ENCODE results near the gene RBP3. TPM values are rescaled to one million over a fixed set of nuclear protein-coding genes. Genes with fewer than 3 reads are reported as not detected.

The RBP3 gene
- total RNA-seq, 2 experiments from 2014 or later = not detected

DNA sequence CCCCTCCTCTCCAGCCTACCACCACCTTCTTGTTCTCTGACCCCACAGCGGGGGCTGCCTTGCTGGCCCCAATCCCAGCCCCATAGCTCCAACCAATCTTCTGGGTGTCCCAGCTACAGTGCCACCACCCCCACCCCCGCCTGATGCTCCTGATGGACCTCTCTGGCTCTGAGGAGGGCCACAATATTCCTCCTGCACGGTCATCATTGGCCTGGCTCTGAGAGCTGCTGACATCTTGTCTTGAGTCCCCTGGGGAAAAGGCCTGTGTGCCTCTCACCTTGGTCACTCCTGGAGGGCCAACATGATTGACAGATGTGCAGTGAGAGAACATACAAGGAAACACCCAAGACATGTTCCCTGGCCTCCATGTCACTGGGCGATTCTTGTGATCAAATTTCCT, 18.3 kb upstream of the RBP3 start:
- Mint-ChIP-seq H3K4me3 (no peak overlapping the region), H3K4me1 (no peaks in the 10 kb centered on the region), H3K36me3 (ENCODE audit: low read depth) (no peaks in the 10 kb centered on the region), H3K27ac (no peak overlapping the region), H3K9me3 (ENCODE audit: low read depth) (no peaks in the 10 kb centered on the region), H3K27me3 (no peaks in the 10 kb centered on the region)
- no peak for ATAC-seq
- ChIA-PET CTCF (no interaction called here), POLR2A (no interaction called here)
- DNase-seq = no peak
- intact Hi-C loops (cut with DNase I, micrococcal nuclease) = no loop called here

DNA sequence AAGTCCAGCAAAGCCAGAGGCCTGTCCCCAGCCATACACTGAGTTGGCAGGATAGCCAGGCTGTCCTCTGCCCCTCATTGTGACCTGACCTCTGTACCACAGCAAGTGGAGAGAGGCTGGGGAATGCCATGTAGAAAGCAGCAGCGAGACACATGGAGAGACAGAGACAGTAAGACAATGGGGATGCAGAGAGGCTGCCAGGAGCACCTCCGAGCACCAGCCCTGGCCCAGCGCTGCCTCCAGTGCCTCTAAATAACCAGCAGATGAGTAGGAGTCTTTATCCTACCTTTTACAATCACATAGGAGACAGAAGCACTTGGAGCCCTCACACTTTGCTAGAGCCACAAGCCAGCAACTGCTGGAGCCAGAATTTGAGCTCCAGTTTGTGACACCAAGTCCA, 17.8 kb upstream of the RBP3 start:
- no peak overlapping the region for H3K27ac Mint-ChIP-seq
- H3K4me1 Mint-ChIP-seq = no peaks in the 10 kb centered on the region
- no peak for ATAC-seq
- no peak overlapping the region for H3K4me3 Mint-ChIP-seq
- CTCF ChIA-PET = no interaction called here
- H3K27me3 Mint-ChIP-seq = no peaks in the 10 kb centered on the region
- no peak for DNase-seq
- no peaks in the 10 kb centered on the region for H3K9me3 Mint-ChIP-seq (ENCODE audit: low read depth)
- intact Hi-C loops (cut with DNase I, micrococcal nuclease) = no loop called here
- H3K36me3 Mint-ChIP-seq (ENCODE audit: low read depth) = no peaks in the 10 kb centered on the region
- POLR2A ChIA-PET = no interaction called here

DNA sequence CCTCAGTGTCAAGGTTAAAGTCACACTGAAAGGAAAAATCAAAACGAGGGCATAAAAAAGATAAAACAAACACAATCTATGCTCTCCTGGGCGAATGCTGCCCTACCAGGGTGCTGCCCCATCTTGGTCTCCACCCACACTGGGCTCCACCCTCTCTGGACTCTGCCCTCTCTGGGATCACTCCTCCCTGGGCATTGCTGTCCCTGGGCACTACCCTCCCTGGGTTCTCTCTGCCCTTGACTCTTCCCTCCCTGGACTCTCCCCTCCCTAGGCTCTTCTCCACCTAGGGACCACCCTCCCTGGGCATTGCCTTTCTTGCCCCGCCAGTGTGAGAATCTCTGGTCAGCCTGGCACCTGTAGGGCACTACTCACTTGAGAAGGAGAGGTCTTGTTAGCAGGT, 17.4 kb upstream of the RBP3 start:
- ATAC-seq = no peak
- Mint-ChIP-seq H3K27ac (no peak overlapping the region), H3K4me3 (no peak overlapping the region), H3K4me1 (no peaks in the 10 kb centered on the region), H3K9me3 (ENCODE audit: low read depth) (no peaks in the 10 kb centered on the region), H3K36me3 (ENCODE audit: low read depth) (no peaks in the 10 kb centered on the region), H3K27me3 (no peaks in the 10 kb centered on the region)
- CTCF ChIA-PET = no interaction called here
- intact Hi-C loops (cut with DNase I, micrococcal nuclease) = no loop called here
- no peak for DNase-seq
- POLR2A ChIA-PET = no interaction called here

GRCh38 chr10:47331491-47331890, 16.7 kb upstream of the RBP3 start:
- ChIA-PET POLR2A (no interaction called here), CTCF (interaction anchor here (0.8 kb wide), 1 partner anchor 19 kb away, joined by 3 read pairs; no protein-coding TSS in a partner anchor)

DNA sequence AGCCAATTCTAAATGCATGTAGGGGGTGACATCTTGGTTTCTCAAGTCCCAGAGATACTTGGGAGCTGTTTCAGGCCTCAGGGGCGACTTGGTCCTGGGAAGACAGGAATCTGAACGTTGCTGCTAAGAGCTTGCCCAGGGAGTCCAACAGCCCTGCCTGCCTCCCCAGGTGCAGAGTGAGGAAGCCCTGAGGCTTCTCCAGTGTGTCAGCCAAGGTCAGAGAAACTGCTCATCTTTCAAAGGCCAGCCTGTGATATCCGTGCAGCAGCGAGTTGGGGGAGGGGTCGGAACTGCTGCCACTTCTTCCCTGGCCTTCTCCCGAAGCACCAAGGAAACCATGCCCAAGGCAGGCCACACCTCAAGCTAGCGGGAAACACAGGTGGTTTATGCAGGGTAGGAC, 16.2 kb upstream of the RBP3 start:
- H3K4me3 Mint-ChIP-seq = no peak overlapping the region
- intact Hi-C loops (cut with DNase I, micrococcal nuclease) = no loop called here
- H3K9me3 Mint-ChIP-seq (ENCODE audit: low read depth) = no peaks in the 10 kb centered on the region
- H3K4me1 Mint-ChIP-seq = no peaks in the 10 kb centered on the region
- H3K27ac Mint-ChIP-seq = no peak overlapping the region
- DNase-seq (no peak), ATAC-seq (no peak)
- H3K27me3 Mint-ChIP-seq = no peaks in the 10 kb centered on the region
- ChIA-PET POLR2A (no interaction called here), CTCF (interaction anchor here (0.8 kb wide), 1 partner anchor 19 kb away, joined by 3 read pairs; no protein-coding TSS in a partner anchor)
- H3K36me3 Mint-ChIP-seq (ENCODE audit: low read depth) = no peaks in the 10 kb centered on the region

More at GRCh38 chr10:47331491-47331890, 16.7 kb upstream of the RBP3 start:
- Mint-ChIP-seq H3K27me3 (no peaks in the 10 kb centered on the region), H3K27ac (no peak overlapping the region), H3K9me3 (ENCODE audit: low read depth) (no peaks in the 10 kb centered on the region), H3K36me3 (ENCODE audit: low read depth) (no peaks in the 10 kb centered on the region), H3K4me1 (no peaks in the 10 kb centered on the region), H3K4me3 (no peak overlapping the region)
- intact Hi-C loops (cut with DNase I, micrococcal nuclease) = no loop called here
- DNase-seq (no peak), ATAC-seq (no peak)

DNA sequence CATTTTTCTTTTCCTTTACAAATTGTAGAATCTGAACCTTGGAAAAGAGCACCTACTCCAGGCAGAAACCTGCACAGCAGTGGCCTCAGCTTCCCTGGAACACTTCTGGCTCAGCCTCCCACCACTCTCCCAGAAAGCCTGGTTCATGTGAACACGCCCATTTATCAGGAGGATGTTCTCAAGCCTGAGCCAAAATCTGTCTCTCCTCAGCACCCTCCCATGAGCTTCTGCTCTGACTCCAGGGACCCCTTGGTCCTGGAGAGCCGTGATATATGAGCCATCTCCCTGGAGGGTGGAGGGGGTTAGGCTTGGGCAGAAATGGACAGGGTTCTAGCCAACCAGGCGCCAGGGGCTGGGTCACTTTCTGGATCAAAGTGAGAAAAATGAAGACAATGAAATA, 15.8 kb upstream of the RBP3 start:
- Mint-ChIP-seq H3K36me3 (ENCODE audit: low read depth) (no peaks in the 10 kb centered on the region), H3K9me3 (ENCODE audit: low read depth) (no peaks in the 10 kb centered on the region), H3K4me3 (no peak overlapping the region), H3K4me1 (no peaks in the 10 kb centered on the region), H3K27me3 (no peaks in the 10 kb centered on the region), H3K27ac (no peak overlapping the region)
- ATAC-seq (no peak), DNase-seq (no peak)
- POLR2A ChIA-PET = no interaction called here
- intact Hi-C loops (cut with DNase I, micrococcal nuclease) = no loop called here
- CTCF ChIA-PET = interaction anchor here (0.8 kb wide), 1 partner anchor 20 kb away, joined by 3 read pairs; no protein-coding TSS in a partner anchor

GRCh38 chr10:47332946-47333345, 15.2 kb upstream of the RBP3 start:
- CTCF ChIA-PET = no interaction called here
- DNase-seq (no peak), ATAC-seq (no peak)
- H3K27me3 Mint-ChIP-seq = no peaks in the 10 kb centered on the region
- H3K4me1 Mint-ChIP-seq = no peaks in the 10 kb centered on the region
- POLR2A ChIA-PET = no interaction called here
- H3K9me3 Mint-ChIP-seq (ENCODE audit: low read depth) = no peaks in the 10 kb centered on the region
- no peaks in the 10 kb centered on the region for H3K36me3 Mint-ChIP-seq (ENCODE audit: low read depth)
- intact Hi-C loops (cut with DNase I, micrococcal nuclease) = no loop called here
- H3K27ac Mint-ChIP-seq = no peak overlapping the region
- no peak overlapping the region for H3K4me3 Mint-ChIP-seq

DNA sequence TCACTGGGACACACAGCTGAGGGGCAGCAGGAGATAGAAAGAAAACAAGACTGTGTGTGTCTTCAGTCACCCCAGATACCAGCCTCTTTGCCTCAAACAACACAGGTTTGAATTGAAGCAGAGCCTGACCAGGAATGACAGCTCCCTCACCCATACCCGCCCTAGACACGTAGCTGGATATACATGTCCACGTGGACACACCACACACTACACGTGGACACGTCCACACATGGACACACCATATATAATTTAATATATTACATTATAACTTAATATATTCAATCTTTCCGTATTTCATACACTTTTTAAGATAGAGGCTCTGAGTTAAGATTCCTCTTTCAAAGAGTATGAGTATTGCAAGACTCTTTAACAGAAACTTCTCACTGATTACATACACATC, 14.6 kb upstream of the RBP3 start:
- ChIA-PET POLR2A (no interaction called here), CTCF (no interaction called here)
- no peak overlapping the region for H3K4me3 Mint-ChIP-seq
- intact Hi-C loops (cut with DNase I, micrococcal nuclease) = no loop called here
- no peaks in the 10 kb centered on the region for H3K9me3 Mint-ChIP-seq (ENCODE audit: low read depth)
- ATAC-seq = no peak
- no peaks in the 10 kb centered on the region for H3K36me3 Mint-ChIP-seq (ENCODE audit: low read depth)
- DNase-seq = no peak
- H3K4me1 Mint-ChIP-seq = no peaks in the 10 kb centered on the region
- no peaks in the 10 kb centered on the region for H3K27me3 Mint-ChIP-seq
- no peak overlapping the region for H3K27ac Mint-ChIP-seq

- Mint-ChIP-seq H3K36me3 (ENCODE audit: low read depth) (no peaks in the 10 kb centered on the region), H3K27me3 (no peaks in the 10 kb centered on the region), H3K4me3 (no peak overlapping the region), H3K9me3 (ENCODE audit: low read depth) (no peaks in the 10 kb centered on the region), H3K27ac (no peak overlapping the region), H3K4me1 (no peaks in the 10 kb centered on the region)
- intact Hi-C loops (cut with DNase I, micrococcal nuclease) = no loop called here
- POLR2A ChIA-PET = no interaction called here
- ATAC-seq = no peak
- CTCF ChIA-PET = interaction anchor here (1.0 kb wide), 1 partner anchor 286 kb away, joined by 4 read pairs; no protein-coding TSS in a partner anchor
- no peak for DNase-seq
Measured at GRCh38 chr10:47334466-47335295, 13.5 kb upstream of the RBP3 start.

- POLR2A ChIA-PET = no interaction called here
- Mint-ChIP-seq H3K9me3 (ENCODE audit: low read depth) (no peaks in the 10 kb centered on the region), H3K4me1 (no peaks in the 10 kb centered on the region), H3K27me3 (peaks cover 4% of the 10 kb centered on the region), H3K36me3 (ENCODE audit: low read depth) (no peaks in the 10 kb centered on the region), H3K27ac (no peak overlapping the region), H3K4me3 (no peak overlapping the region)
- no peak for DNase-seq
- intact Hi-C loops (cut with DNase I, micrococcal nuclease) = no loop called here
- CTCF ChIA-PET = interaction anchor here (1.0 kb wide), 1 partner anchor 287 kb away, joined by 4 read pairs; no protein-coding TSS in a partner anchor
- no peak for ATAC-seq
Measured at GRCh38 chr10:47335906-47336305, 12.3 kb upstream of the RBP3 start.

DNA sequence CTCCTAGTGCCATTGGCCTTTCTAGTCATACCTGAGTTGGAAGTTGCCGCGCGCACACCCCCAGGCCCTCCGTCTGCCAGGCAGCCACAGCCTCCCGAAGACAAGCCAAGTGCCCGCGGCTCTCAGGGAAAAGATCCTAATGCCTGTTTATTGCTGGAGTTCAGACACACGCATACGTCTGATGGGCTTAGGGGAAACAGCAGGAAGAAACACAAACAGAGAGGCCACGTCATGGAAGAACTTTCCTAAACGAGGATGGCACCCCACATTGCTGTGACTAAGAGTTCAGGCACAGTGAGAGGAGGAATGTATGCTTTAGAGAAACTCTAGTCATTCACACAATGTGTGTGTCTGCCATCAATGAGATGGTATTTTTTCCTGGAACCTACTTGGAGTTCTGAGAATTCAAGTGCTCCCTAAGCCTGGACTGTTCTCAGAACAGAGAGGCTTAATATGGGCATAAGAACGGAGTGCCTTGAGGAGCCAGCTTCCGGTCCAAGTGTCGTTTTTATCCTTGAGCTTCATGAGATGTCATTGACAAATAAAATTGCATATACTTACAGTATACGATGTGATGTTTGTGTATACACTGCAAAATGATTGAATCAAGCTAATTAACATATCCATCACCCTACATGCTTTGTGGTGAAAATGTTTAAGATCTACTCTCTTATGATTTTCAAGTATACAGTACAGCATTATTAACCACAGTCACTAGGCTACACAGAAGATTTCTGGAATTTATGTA, 11.6 kb upstream of the RBP3 start:
- Mint-ChIP-seq H3K4me1 (no peaks in the 10 kb centered on the region), H3K36me3 (ENCODE audit: low read depth) (no peaks in the 10 kb centered on the region), H3K27me3 (peaks cover 4% of the 10 kb centered on the region), H3K9me3 (ENCODE audit: low read depth) (no peaks in the 10 kb centered on the region), H3K4me3 (no peak overlapping the region), H3K27ac (no peak overlapping the region)
- ChIA-PET POLR2A (no interaction called here), CTCF (no interaction called here)
- intact Hi-C loops (cut with DNase I, micrococcal nuclease) = no loop called here
- DNase-seq (no peak), ATAC-seq (no peak)

DNA sequence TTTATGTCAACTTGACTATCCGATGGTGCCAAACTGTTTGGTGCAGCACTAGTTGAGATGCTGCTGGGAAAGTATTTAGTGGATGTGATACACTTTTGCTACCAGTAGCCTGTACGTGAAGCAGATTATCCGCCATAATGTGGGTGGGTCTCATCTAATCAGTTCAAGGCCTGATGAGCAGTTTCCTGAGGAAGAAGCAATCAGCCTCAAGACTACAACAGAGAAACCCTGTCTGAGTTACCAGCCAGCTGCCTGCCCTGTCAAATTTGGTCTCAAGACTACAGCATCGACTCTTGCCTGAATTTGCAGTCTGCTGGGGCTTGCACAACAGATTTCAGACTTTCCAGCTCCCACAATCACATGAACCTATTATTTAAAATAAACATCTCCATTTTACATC, 10.9 kb upstream of the RBP3 start:
- DNase-seq (no peak), ATAC-seq (no peak)
- Mint-ChIP-seq H3K9me3 (ENCODE audit: low read depth) (no peaks in the 10 kb centered on the region), H3K4me1 (no peaks in the 10 kb centered on the region), H3K4me3 (no peak overlapping the region), H3K27ac (no peak overlapping the region), H3K36me3 (ENCODE audit: low read depth) (no peaks in the 10 kb centered on the region), H3K27me3 (peaks cover 4% of the 10 kb centered on the region)
- ChIA-PET CTCF (interaction anchor here (1.0 to 1.1 kb wide), 2 partner anchors 15 to 289 kb away, joined by 4 read pairs; partner anchors contain the start of gene GDF2), POLR2A (no interaction called here)
- intact Hi-C loops (cut with DNase I, micrococcal nuclease) = no loop called here

Data from activated CD4-positive, alpha-beta T cell treated with anti-CD3 and anti-CD28 coated beads for 36 hours (primary cell).